ENCODE data around the gene OGT.

- TF ChIP-seq, protein P1, sequence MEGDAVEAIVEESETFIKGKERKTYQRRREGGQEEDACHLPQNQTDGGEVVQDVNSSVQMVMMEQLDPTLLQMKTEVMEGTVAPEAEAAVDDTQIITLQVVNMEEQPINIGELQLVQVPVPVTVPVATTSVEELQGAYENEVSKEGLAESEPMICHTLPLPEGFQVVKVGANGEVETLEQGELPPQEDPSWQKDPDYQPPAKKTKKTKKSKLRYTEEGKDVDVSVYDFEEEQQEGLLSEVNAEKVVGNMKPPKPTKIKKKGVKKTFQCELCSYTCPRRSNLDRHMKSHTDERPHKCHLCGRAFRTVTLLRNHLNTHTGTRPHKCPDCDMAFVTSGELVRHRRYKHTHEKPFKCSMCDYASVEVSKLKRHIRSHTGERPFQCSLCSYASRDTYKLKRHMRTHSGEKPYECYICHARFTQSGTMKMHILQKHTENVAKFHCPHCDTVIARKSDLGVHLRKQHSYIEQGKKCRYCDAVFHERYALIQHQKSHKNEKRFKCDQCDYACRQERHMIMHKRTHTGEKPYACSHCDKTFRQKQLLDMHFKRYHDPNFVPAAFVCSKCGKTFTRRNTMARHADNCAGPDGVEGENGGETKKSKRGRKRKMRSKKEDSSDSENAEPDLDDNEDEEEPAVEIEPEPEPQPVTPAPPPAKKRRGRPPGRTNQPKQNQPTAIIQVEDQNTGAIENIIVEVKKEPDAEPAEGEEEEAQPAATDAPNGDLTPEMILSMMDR (IDR thresholded peaks at IDR 0.05), result no peak
- TF ChIP-seq POLR2A (IDR thresholded peaks at IDR 0.05), result no peak
Measured at GRCh38 chrX:71607488-71607887, 74.6 kb downstream of the OGT start.
